NCI-H1436 (cell line): ENCODE measurements around the gene MCF2L2.
"Not testable (repeated sequence)": the region's sequence is repeated elsewhere in the genome, so short reads cannot be mapped to it uniquely, and the experiment has no call there.

Source experiments
- DNase-seq: peaks from one replicate; lab custom pipeline; 2025; lab: John Stamatoyannopoulos, UW

MCF2L2 gene

GRCh38 chr3:183233966-183234365 is 194.5 kb downstream of the MCF2L2 start:
- DNase-seq: no peak

- no peak for DNase-seq
Measured at GRCh38 chr3:183230826-183231225, 197.6 kb downstream of the MCF2L2 start.

GRCh38 chr3:183230251-183230650 is 198.2 kb downstream of the MCF2L2 start:
- not testable (repeated sequence) for DNase-seq

GRCh38 chr3:183229178-183229577 is 199.2 kb downstream of the MCF2L2 start:
- DNase-seq: no peak

- no peak for DNase-seq
Measured at GRCh38 chr3:183227586-183227985, 200.8 kb downstream of the MCF2L2 start.

- no peak for DNase-seq
Measured at GRCh38 chr3:183226333-183226890, 202.0 kb downstream of the MCF2L2 start.

- DNase-seq: no peak
Measured at GRCh38 chr3:183224180-183224970, 204.0 kb downstream of the MCF2L2 start.

GRCh38 chr3:183222631-183223235 is 205.7 kb downstream of the MCF2L2 start:
- no peak for DNase-seq

GRCh38 chr3:183220828-183221227 is 207.6 kb downstream of the MCF2L2 start:
- DNase-seq: no peak

- no peak for DNase-seq
Measured at GRCh38 chr3:183218826-183219225, 209.6 kb downstream of the MCF2L2 start.

- DNase-seq: no peak
Measured at GRCh38 chr3:183217548-183218332, 210.7 kb downstream of the MCF2L2 start.

GRCh38 chr3:183215591-183216202 is 212.7 kb downstream of the MCF2L2 start:
- no peak for DNase-seq

GRCh38 chr3:183214277-183214612 is 214.2 kb downstream of the MCF2L2 start:
- no peak for DNase-seq

- DNase-seq: no peak
Measured at GRCh38 chr3:183213415-183214276, 214.8 kb downstream of the MCF2L2 start.

- no peak for DNase-seq
Measured at GRCh38 chr3:183212565-183212964, 215.9 kb downstream of the MCF2L2 start.

- DNase-seq: no peak
Measured at GRCh38 chr3:183212096-183212495, 216.3 kb downstream of the MCF2L2 start.

GRCh38 chr3:183211352-183211751 is 217.1 kb downstream of the MCF2L2 start:
- DNase-seq: no peak

GRCh38 chr3:183210862-183211341 is 217.5 kb downstream of the MCF2L2 start:
- no peak for DNase-seq

- DNase-seq: no peak
Measured at GRCh38 chr3:183210341-183210740, 218.1 kb downstream of the MCF2L2 start.

- no peak for DNase-seq
Measured at GRCh38 chr3:183208800-183209199, 219.6 kb downstream of the MCF2L2 start.

- DNase-seq: no peak
Measured at GRCh38 chr3:183208260-183208659, 220.2 kb downstream of the MCF2L2 start.
